Jurkat, Clone E6-1 (cell line): ENCODE measurements around the gene MN1.

ENCODE experiments used
- DNase-seq: peaks from one replicate; pipeline ENCODE4 v3.0.0-alpha.2; 2011; ENCODE audit warnings: low read depth, low spot score
- H3K4me3 ChIP-seq: 2 replicates; pipeline ENCODE4 v1.5.1; 2011; ENCODE audit warnings: mild to moderate bottlenecking, low read length, control low read depth, moderate library complexity

MN1 gene

DNA sequence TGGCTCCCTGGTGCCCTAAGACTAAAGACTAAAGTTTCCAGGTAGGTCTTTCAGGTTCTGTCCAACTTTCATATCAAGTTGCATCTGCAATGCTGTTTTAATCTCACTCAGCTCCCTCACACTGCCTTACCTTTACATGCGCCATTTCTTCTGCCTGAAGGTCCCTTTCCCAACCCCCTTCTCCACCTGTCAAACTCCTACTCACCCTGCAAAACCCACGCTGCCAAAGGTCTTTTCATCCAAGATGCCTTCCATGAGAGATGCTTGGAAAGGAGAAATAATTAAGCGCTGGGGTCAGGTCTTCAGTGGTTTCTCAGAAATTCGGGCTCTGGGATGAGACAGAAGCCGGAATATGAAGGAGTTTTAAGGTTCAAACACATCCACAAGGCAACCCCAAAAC lies 95.1 kb downstream of the MN1 start:
- DNase-seq, result no peak
- H3K4me3 ChIP-seq, result no peak overlapping the region

DNA sequence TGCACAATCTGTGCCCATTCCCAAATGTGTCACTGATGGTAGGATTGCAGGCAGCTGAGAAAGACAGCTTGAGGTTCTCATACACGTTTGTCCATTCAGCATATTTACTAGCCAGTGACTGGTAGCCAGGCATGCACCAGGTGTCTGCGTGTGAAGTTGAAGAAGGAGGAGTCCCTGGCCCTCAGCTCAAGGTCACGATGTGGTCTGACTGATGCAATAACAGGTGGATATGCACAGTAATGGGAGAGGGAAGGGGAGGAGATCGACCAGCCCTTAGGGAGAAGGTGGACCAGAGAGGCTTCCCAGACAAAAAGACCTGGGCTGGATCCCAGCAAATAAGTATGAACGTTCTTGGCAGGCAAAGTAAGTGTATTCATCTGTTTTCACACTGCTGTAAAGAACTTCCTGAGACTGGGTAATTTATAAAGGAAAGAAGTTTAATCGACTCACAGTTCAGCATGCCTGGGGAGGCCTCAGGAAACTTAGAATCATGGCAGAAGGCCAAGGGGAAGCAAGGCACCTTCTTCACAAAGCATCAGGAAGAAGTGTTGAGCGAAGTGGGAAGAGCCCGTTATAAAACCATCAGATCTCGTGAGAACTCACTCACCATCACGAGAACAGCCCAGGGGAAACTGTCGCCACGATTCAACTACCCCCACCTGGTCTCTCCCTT lies 96.0 kb downstream of the MN1 start:
- no peak for DNase-seq
- no peak overlapping the region for H3K4me3 ChIP-seq

DNA sequence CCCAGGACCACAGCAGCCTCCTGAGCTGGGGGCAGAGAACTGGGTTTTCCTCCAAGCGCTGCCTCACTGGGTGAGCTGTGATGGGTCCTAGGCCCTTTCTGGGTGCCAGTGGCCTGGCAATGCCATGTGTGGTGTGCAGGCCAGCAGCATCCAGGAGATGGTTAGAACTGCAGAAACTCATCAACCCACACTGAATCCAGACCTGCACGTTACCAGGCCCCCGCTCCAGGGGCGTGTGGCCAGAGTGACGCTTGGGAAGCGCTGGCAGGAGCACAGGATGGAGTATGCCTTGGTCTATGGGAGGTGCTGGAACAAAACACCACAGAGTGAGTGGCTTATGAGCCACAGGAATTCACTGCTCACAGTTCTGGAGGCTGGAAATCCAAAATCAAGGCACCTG lies 97.0 kb downstream of the MN1 start:
- DNase-seq, result no peak
- no peak overlapping the region for H3K4me3 ChIP-seq

DNA sequence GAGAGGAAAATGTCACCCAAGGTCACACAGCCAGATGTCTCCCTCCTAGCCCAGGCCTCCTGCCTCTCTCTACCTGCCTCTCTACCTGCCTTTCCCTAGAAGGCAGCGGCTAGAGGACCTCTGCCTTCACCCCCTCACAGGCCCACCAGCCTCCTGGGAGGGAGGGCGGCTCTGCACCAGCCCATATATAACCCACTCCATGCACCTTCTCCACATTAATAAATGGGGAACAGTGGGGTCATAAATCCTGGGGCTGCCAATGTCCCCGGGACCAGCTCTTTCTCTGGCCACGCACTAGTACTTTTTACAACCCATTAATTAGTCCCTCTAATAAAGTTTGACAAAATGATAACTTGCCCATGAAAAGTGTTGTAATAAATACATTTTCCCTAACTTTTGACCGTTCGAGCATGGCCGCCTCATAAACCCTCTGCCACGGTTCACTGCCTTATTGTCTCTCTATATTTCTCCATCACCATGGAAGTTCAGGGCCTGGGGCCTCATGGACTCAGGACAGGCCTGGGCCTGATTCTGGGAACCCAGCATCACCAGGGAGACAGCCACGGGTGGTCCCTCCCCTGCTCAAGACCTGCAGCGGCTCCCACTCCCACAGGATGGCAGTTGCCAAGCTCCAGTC lies 102.1 kb downstream of the MN1 start:
- no peak overlapping the region for H3K4me3 ChIP-seq
- no peak for DNase-seq

GRCh38 chr22:27698813-27699212 lies 102.7 kb downstream of the MN1 start:
- H3K4me3 ChIP-seq, result no peak overlapping the region

More at GRCh38 chr22:27698813-27699212, 102.7 kb downstream of the MN1 start:
- no peak for DNase-seq
